KG1 (cell line): Measurements from ENCODE around the gene PHF21A.

Experiments
- DNase-seq: peaks from one replicate; lab custom pipeline; 2025; lab: John Stamatoyannopoulos, UW

PHF21A gene

DNA sequence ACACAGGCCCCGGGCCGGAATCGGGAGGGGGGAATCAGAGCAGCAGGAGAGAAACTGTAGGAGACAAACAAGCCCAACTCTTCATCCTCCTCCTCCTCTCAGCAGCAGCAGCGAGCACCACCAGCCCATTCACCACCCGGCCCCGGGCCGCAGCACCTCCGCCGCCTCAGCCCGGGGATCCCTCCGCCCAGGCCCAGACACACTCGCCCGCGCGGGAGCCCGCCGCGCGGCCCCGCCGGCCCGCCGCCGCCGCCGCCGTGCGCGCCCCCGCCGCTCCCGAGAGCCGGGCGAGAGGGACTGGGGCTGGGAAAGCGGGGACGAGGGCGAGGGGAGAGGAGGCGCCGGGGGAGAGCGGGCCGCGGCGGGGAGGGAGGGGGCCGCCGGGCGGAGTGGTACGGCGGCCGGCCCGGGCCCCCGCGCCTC, at the start of gene PHF21A:
Gene PHF21A (minus strand): TSS at position 154 of the 423 bp plus-strand sequence. CDS start 37,235 bp downstream, outside the sequence.
- DNase-seq = peak; percentile 71

DNA sequence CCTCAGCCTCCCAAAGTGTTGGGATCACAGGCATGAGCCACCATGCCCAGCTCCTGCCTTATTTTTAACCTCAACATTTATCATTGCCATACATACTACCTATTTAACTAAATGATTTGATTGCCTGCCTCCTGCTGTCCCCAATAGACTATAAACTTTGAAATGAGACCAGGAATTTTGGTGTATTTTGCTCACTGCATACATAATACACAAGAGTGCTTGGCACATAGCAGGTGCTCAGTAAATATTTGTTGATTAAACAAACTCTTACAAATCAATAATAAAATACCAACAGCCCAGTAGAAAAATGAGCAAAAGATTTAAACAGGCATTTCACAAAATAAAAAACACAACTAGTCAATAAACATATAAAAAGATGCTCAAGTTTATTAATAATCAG, 49.5 kb upstream of the PHF21A start:
- DNase-seq = no peak

DNA sequence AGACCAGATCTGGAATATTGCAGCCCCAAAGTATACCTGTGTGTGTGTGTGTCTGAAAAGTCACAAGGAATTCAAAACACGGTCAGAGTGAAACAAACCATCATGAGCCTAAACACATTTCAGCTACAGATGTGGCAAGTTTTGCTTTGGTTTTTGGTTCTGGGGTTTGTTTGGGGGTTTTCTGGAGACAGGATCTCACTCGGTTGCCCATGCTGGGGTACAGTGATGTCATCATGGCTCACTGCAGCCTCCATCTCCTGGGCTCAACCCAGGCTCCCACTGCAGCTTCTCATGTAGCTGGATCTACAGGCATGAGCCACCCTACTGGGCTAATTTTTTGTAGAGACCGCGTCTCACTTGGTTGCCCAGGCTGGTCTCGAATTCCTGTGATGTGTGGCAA, 41.4 kb upstream of the PHF21A start:
- DNase-seq = no peak

DNA sequence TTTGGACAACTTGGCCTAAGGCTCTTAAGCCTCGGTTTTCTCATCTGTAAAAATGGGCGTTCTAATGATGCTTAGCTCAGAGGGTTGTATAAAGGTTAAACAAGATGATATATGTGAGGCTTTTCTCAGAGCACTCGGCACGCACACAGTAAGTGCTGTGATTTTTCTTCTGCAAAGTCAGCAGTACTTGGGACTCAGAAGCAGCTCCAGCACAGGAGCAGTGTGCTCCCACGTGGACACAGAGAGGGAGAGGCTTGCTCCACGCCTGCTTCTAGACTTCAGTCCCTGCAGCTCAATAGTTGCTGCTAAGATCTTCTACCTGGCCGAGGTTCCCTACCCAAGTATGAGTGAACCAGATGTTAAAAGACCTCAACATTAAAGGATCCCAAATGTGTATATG, 39.9 kb upstream of the PHF21A start:
- no peak for DNase-seq

DNA sequence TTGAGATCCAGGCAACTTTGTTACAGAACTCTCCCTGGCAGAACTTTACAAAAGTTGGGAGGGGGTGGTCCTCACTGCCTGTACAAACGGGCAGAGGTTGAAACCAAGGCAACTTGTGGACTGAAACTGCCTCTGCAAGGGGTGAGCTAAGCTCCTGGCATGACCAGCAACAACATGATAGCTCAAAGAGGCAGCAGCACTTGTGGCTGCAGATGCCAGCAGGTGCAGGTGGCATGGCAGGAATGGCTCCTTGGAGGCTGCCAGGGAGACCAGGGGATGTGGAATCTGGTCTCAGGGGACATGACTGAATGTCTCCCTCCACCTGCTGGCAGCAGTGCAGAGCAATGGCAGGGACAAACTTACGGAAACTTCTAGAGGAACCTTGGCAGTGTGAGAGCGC, 38.8 kb upstream of the PHF21A start:
- DNase-seq = no peak

DNA sequence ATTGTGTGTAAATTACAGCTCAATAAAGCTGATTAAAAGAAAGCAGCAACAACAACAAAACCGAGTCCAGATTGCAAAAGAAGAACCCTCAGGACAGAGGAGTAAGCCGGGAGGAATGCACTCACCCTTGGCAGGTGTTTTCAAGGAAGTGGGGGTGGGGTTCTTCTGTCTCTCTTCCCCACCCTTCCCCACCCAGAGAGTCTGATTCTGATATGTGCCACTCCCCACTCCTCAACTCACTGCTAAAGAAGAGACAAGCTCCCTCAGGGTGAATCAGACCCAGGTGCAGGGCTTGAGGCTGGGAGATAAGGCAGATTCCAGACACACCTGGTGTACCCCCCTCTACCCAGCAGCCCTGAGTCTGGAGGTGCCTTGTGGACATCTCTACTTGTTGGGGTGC, 38.4 kb upstream of the PHF21A start:
- no peak for DNase-seq

DNA sequence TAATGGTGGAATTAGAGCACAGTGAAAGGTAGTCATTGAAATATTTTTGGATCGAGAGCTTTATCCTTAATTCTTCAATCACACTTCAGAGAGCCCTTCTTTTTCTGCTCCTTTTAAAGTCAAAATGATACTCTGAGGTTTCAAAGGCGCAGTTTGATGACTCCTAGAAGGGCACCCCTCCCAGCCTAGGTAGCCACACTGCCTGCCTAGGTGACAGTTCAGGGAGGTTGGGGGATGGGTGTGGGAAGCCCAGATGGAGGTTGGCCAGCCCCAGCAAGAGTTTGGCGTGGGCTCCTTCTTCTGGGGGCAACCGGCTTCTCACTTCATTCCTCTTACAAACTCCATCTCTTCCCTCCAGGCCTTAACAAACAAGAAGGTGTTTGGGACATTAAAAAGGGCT, 28.6 kb upstream of the PHF21A start:
- DNase-seq = no peak

DNA sequence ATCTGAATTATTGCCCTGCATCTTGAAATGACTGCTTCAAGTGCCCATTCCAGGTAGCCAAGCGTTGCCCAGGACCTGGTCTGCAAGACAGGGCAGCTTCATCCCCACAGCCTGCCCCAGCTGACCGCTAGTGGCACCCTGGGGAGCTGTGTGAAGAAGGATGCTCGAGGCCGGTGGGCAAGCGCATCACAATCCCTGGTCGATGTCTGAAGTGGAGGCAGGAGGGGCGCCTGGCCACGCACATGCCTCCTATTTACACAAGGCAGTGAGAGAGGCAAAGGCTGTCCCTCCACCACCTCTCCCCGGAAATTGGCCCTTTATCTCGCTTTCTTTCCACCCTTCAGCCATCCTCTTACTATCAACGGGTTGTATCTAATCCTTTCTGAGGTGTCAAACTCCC, 28.1 kb upstream of the PHF21A start:
- DNase-seq = no peak

DNA sequence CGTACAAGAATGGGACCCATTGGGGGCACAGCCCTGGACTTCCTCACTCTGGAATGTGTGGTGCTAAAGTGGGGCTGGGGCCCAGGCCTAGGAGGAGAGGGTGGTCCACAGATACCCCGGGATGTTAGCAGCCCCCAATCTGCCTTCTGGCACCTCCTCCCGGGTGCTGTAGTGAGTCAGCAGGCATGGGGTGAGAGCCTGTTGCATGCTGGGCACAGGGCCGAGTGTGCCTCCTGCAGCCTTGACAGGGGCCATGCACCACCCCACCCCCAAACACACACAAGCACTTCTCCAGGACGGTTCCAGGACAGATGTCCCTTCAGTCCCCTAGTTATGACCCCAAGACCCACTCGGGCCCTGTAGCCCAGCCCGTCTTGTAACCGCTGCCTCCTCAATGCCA, 23.5 kb upstream of the PHF21A start:
- DNase-seq = no peak

DNA sequence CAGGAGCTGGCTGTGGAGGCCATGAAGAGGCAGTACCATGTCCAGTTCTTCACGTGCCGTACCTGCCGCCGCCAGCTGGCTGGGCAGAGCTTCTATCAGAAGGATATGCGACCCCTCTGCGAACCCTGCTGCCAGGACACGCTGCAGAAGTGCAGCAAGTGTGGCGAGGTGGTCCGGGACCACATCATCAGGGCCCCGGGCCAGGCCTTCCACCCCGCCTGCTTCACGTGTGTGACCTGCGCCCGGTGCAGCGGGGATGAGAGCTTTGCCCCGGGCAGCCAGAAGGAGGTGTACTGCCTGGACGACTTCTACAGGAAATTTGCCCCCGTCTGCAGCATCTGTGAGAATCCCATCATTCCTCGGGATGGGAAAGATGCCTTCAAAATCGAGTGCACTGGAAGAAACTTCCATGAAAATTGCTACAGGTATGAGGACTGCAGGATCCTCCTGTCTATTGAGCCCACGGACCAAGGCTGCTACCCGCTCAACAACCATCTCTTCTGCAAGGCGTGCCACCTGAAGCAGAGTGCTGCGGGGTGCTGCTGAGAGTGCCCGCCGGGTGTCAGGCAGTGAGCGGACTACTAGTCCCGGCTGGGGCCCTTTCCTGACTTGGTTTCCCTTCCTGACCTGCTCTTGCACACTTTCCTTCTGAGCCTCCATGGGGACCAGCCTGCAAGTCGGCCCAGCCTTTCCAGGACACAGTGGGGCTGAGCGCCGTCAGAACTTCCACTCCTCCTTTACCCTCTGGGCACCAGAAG, 22.0 kb upstream of the PHF21A start:
- no peak for DNase-seq

DNA sequence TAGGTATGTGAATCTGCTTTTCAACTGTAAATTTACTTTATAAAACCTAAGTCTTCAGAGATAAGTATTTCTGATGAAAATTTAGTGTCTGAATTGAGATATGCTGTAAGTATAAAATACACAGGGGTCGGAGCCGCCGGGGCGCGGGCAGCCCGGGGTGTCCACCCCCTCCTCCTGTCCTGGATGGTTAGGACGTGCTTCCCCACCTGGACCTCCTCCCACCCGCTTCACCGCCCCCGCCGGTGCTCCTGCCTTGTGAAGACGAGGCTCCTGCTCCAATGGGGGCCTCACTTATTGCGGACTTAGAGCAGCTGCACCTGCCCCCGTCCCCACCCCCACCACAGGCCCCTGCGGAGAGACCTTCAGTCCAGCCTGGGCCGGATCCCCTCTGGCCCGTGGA, 21.3 kb upstream of the PHF21A start:
- no peak for DNase-seq

DNA sequence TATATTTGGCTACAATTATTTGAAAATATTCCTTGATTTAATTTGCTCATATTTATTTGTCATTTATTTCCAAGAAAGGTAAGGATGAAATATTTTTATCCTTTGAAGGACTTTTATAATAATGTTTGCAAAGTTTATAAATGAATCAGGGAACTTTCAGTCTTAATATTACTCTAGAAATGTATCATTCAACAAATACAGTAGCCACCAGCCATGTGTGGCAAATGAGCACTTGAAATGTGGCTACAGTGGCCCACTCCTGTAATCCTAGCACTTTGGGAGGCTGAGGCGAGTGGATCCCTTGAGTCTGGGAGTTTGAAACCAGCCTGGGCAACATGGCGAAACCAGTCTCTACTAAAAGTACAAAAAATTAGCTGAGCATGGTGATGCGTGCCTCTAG, 20.3 kb upstream of the PHF21A start:
- no peak for DNase-seq

DNA sequence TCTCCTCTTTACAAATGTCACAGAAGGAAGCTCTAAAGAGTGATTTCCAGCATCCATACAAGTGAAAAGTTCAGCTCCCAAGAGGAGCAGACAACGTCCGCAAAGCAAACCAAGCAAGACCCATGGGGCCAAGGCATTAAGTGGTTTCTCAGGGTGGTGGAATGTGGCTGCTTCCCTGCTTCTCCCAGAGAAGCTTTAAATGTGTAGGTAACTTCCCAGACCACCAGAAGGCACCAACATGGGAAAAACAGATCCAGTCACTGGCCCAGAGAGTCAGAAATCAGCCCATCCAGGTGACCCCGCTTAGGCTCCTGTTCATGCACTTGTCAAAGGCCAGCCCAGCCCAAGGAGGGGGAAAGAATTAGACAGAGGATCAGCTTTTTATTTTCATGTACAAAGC, 13.3 kb upstream of the PHF21A start:
- DNase-seq = no peak

DNA sequence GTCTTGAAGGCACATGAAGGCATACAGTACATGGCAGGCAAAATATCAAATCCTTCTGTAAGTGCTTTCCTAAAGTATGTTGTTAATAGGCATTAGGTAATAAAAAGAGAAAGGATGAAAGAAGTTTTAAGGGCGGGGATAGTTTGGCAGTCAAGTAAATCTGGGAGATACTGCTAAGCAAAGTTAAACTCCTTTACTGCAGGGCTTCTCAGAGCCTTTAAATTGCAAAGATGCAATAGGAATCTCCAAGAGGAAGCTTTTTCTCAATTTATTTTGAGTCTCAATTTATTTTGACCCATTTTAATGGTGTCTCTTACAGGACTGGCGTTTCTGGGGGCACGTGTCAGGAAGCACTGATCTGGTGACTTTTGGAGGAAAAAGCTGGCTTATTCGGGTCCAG, 12.8 kb upstream of the PHF21A start:
- DNase-seq = no peak

DNA sequence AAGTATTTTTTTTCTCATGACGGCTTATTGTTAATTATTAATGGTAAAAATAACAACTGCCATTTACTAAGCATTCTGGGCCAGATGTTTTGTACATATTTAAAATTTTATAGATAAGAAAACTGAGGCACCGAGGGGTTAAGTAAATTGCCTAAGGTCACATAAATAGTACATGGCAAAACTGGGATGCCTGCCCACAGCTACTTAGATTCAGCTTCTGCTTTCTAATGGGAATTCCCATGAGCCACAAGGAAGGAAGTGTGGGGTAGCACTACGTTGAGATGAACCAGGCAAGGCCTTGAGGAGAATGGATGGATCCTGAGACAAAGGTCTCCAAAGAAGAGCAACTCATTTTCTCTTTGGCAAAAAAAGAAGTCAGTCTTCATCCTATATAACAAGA, 11.9 kb upstream of the PHF21A start:
- DNase-seq = no peak

DNA sequence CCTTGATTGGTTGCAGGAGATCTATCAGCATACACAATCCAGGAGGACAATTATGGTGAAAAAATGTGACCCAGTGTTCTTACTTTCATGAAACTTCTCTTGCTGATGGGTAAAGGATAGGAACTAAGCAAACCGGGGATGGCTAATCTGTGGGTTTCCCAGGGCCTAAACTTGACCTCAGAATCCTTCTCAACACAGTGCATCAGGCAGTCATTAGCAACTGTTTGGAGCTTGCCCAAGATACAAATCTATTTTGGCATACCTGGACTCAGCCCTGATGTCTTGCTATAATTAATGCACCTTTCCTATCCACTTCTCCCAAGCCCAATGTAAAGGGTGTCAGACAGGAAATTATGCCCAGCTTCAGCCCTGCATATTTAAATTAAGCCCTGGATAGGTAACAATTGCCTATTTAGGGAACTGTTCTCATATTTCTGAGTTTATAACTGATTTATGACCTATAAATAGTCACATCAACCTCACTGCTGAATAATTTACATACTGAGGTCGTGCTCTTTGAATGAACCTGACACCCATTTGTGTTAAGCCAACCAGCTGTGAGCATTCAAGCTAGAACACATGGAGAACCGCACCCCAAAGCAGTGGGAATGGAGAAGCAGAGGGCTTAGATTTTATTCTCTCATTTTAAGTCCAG, 9.2 kb upstream of the PHF21A start:
- no peak for DNase-seq

DNA sequence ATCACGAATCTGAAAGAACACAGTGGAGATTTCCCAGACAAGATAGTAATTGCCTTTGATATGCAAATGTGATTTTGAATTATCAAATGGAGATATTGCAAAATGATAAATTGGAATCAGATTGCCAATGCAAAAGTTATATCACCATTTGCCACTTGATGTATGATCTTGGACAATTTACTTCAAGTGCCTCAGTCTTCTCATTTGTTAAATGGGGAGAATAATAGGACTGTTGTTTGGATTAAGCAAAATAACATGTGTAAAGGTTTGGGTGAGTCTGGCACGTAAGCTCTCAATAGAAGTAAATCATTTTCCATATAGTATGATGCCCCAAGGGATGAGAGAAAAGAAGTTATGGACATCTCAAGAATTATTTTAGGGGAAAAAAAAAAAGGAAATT, 7.9 kb upstream of the PHF21A start:
- DNase-seq = no peak

DNA sequence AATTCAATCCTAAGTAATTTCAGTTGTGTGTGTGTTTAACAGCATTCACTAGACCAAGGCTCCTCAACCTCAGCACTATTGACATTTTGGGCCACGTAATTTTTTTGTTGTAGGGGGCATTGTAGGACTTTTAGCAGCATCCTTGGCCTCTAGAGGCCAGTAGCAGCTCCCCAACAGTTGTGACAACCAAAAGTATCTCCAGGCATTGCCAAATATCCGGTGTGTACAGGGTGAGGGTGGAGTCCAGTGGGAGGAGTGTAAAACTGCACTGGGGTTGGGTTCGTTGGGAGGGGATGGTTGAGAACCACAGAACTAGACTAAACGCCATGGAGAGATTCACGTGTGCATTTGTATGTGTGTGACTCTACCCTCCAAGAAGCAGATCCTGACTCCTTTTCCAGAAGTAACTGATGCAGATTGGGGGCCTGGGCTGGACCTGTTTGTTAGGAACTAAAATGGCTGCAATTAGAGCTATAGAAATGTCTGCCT, 5.9 kb upstream of the PHF21A start:
- DNase-seq = no peak

DNA sequence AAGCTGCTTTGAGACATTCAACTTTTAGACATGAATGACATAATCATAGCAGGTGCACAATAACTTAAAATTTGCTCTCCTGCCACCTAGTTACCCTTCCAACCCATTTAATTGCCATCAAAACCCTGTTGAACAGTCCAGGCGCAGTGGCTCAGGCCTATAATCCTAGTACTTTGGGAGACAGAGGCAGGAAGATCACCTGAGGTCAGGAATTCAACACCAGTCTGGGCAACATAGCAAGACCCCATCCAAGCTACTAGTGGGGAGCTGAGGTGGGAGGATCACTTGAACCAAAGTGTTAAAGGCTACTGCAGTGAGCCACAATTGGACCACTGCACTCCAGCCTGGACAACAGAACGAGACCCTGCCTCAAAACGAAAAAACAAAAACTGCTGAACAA, 4.0 kb upstream of the PHF21A start:
- DNase-seq = no peak

DNA sequence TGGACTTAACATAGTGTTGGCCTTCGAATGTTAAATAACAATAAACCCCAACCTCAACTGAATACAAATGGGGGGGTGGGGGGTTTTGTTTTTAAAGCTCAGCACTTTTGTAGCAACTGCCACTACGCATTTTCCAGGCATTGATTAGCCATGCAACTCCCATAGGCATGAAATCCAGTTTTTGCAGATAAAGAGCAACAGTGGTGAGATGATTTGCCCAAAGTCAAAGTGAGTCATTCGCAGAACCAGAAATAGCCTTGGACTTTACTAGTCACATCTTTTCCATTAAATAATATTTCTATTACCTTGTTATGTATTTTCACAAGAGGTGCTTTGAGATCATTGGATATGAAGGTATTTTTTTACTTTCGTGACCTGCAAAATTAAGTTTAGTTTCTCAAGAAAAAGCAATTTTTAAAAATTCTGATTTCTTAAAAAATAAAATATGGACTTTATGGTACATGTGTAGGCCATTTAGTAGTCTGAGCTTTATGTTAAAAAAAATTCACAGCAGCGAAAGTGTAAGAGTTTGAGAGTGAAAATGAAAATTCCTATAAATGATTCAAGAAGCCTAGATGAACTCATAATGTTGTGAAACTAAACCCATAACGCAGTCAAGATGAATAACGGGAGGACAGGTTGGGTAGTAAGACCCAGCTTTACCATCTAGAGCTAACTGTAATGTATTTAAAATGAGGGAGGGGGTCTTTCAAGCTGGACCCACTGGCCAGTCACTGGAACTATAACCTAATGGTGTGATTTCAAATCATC, 1.9 kb upstream of the PHF21A start:
- DNase-seq = no peak

DNA sequence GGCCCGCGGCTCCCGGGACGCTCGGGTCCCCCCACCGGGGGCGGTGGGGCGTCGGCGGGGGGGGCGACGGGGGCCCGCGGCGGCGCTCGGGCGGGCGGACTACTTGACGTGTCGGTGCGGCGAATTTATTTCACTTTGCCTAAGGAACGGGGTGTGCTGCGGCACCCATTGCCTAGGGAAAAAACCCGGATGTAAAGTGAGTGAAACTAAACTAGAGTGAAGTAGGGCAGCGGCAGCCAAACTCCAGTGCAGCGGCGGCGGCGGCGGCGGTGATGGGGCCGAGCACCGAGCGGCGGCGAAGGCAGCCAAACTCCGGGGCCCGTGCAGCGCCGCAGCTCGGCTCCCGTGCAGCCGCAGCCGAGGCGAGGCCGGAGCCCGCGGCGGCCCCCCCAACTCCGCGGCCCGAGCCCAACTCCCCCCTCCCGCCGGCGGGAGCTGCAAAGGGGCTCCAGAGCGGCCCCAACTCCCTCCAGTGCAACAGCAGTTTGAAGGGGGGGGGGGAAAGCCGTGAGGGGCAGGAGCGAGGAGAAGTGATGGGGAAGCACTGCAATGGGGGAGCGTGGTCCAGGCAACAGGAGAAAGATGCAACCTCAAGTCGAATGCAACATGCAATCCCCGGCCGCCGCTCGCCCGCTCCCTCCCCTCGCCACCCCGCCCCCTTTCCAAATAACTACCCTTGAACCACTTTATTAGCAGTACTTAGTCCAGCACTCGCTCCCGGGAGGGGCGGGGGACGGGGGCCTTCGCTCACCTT, 647 bp upstream of the PHF21A start:
- DNase-seq = peak; percentile 58
